Tibial nerve (tissue), 4 donors: Measurements from ENCODE around the gene GORAB.

Experiments used
- EP300 ChIP-seq, 2 donors: sonication (generic); formaldehyde crosslinking; IDR thresholded peaks; one replicate each; pipeline ENCODE4 v1.6.1; 2017; ENCODE audit warnings: antibody characterized with exemption in 2 of 2, mild to moderate bottlenecking in 1 of 2
- POLR2A ChIP-seq, 2 donors: fragments of 450-650 bp; IDR thresholded peaks; one replicate each; pipeline ENCODE4 v1.6.1; 2017; ENCODE audit warnings: antibody characterized with exemption in 2 of 2, mild to moderate bottlenecking in 2 of 2, moderate library complexity in 2 of 2
- TF ChIP-seq, protein P1 (sequence below), 5 experiments: fragments of 200-600 bp in 3 of 5; fragments of 450-650 bp in 2 of 5; sonication (generic) in 3 of 5; IDR thresholded peaks; one replicate each; pipeline ENCODE4 v1.5.1; 2016 to 2019; ENCODE audit warnings: antibody characterized with exemption in 5 of 5, mild to moderate bottlenecking in 3 of 5, moderate library complexity in 2 of 5

DNA sequence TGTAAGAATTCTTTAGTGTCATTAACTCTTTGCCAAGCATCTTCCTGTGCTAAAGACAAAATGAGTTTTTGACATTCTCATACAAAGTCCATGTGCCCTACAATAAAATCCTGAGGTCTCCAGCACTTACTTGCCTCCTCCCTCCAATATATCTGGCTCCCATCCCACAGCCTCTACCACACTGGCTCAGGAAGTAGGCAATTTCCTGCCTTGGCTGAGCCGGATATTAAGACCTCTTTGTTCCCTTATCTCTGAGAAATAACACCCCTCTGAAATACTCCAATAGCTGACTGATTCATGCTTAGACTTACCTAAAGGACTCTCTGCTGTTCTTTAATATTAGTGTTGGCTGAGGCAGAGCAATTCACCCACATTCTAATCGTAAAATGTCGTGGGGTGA lies 37.6 kb upstream of the GORAB start:
- TF ChIP-seq, protein P1, sequence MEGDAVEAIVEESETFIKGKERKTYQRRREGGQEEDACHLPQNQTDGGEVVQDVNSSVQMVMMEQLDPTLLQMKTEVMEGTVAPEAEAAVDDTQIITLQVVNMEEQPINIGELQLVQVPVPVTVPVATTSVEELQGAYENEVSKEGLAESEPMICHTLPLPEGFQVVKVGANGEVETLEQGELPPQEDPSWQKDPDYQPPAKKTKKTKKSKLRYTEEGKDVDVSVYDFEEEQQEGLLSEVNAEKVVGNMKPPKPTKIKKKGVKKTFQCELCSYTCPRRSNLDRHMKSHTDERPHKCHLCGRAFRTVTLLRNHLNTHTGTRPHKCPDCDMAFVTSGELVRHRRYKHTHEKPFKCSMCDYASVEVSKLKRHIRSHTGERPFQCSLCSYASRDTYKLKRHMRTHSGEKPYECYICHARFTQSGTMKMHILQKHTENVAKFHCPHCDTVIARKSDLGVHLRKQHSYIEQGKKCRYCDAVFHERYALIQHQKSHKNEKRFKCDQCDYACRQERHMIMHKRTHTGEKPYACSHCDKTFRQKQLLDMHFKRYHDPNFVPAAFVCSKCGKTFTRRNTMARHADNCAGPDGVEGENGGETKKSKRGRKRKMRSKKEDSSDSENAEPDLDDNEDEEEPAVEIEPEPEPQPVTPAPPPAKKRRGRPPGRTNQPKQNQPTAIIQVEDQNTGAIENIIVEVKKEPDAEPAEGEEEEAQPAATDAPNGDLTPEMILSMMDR (IDR thresholded peaks at IDR 0.05): no peak
- peak in 1 of 2 donors; percentile 46 for TF ChIP-seq EP300 (IDR thresholded peaks at IDR 0.05)
- no peak for TF ChIP-seq POLR2A (IDR thresholded peaks at IDR 0.05)
